Spleen (tissue), 11 donors: Measurements from ENCODE around the gene ELMO3. TPM values are rescaled to one million over a fixed set of nuclear protein-coding genes. Genes with fewer than 3 reads are reported as not detected.

Experiments used
- DNase-seq: peaks from one replicate; pipeline ENCODE4 v3.0.0-alpha.2; 2020
- H3K27ac ChIP-seq, 8 donors: fragments of 200-600 bp; sonication (generic) in 7 of 8; 1 replicate in 4 of 8; 2 replicates in 4 of 8; pipeline versions ENCODE4 v1.5.0 to v1.8.0; 2016 to 2021; ENCODE audit warnings: inconsistent platforms in 4 of 8, mild to moderate bottlenecking in 4 of 8, moderate library complexity in 1 of 8
- H3K27me3 ChIP-seq, 7 donors: fragments of 200-600 bp; sonication (generic) in 6 of 7; replicated peaks in 1 of 7; 1 replicate in 4 of 7; 2 replicates in 3 of 7; pipeline versions ENCODE4 v1.5.0 to v1.8.0; 2016 to 2021; ENCODE audit warnings: inconsistent platforms in 3 of 7, mild to moderate bottlenecking in 1 of 7
- H3K36me3 ChIP-seq, 6 donors: fragments of 200-600 bp; sonication (generic) in 5 of 6; 1 replicate in 4 of 6; 2 replicates in 2 of 6; pipeline versions ENCODE4 v1.5.0 to v1.8.0; 2016 to 2021; ENCODE audit warnings: inconsistent platforms in 2 of 6
- H3K4me1 ChIP-seq, 6 donors: fragments of 200-600 bp; sonication (generic) in 5 of 6; 1 replicate in 3 of 6; 2 replicates in 3 of 6; pipeline versions ENCODE4 v1.5.0 to v1.8.0; 2016 to 2021; ENCODE audit warnings: inconsistent platforms in 3 of 6
- H3K4me3 ChIP-seq, 8 donors: fragments of 200-600 bp; sonication (generic) in 7 of 8; 1 replicate in 4 of 8; 2 replicates in 4 of 8; pipeline versions ENCODE4 v1.5.0 to v1.8.0; 2016 to 2021; ENCODE audit warnings: inconsistent platforms in 4 of 8, mild to moderate bottlenecking in 4 of 8, moderate library complexity in 2 of 8
- H3K9me3 ChIP-seq, 8 donors: fragments of 200-600 bp; sonication (generic) in 7 of 8; 1 replicate in 4 of 8; 2 replicates in 4 of 8; pipeline versions ENCODE4 v1.5.0 to v1.8.0; 2016 to 2021; ENCODE audit warnings: inconsistent platforms in 4 of 8
- CTCF ChIP-seq, 11 experiments: fragments of 200-600 bp in 7 of 11; fragments of 450-650 bp in 4 of 11; sonication (generic) in 4 of 11; IDR thresholded peaks in 8 of 11; conservative IDR thresholded peaks in 3 of 11; 1 replicate in 7 of 11; 2 replicates in 4 of 11; pipeline versions ENCODE4 v1.4.0 to v1.8.0; 2016 to 2021; ENCODE audit warnings: antibody characterized with exemption in 11 of 11, inconsistent platforms in 4 of 11, mild to moderate bottlenecking in 1 of 11
- POLR2A ChIP-seq, 3 donors: fragments of 450-650 bp; IDR thresholded peaks; one replicate each; pipeline ENCODE4 v1.5.1; 2017; ENCODE audit warnings: antibody characterized with exemption in 3 of 3, mild to moderate bottlenecking in 1 of 3
- POLR2AphosphoS5 ChIP-seq, 3 donors: sonication (generic); formaldehyde crosslinking; IDR thresholded peaks; one replicate each; pipeline ENCODE4 v1.5.1; 2017; ENCODE audit warnings: antibody characterized with exemption in 3 of 3
- WGBS, 5 donors: extraction: QIAGEN DNeasy Blood & Tissue Kit in 3 of 5; methylation state at CpG; one replicate each; pipeline versions ENCODE4 v1.1.5 to v1.1.7; 2013 to 2018; 5-methylcytosine and 5-hydroxymethylcytosine counted together
- intact Hi-C: fragments of 100-400 bp; cut with DNase I; formaldehyde crosslinking; loops from one replicate; pipeline ENCODE4 v1.15.0; 2023; ENCODE audit warnings: low total_unique reads
- polyA plus RNA-seq, 3 donors: library from polyadenylated mRNA; stranded (reverse); fragments of 200-250 nt; gene quantifications; one replicate each; pipeline ENCODE4 v1.2.1, GENCODE V29; 2013
- total RNA-seq, 7 donors: library from RNA; depleted of rRNA in 3 of 7; stranded (reverse); fragments of >200 nt in 3 of 7; fragmentation: NEBNext Ultra II Directional in 4 of 7; extraction: Animal tissue kit (Norgen Biotek cat#: 25700) in 4 of 7; gene quantifications; one replicate each; pipeline versions ENCODE4 v1.1.0 to v1.2.1, GENCODE V29; 2016 to 2021
- donor health status: healthy with polysubstance abuse.
- donor health status: DM: no; HTN: no; CAD: no; lungs with moderate emphysema.
- donor health status: DM: no; HTN: no; CAD: no.
- donor health status: Bipolar disorder and iron deficiency.
- donor health status: healthy.
- donor health status: DM: no; HTN: no; CAD: no.
- donor health status: DM: yes; HTN: yes; CAD: no.

The ELMO3 gene
- total and polyA plus RNA-seq, 10 donors, result 2.8 to 8.7 (median 4.0) TPM

- intact Hi-C loops, result no loop called here
- DNase-seq, result peak; percentile 42
- Histone ChIP-seq H3K4me3 (no peak overlapping the region), H3K36me3 (peaks cover 3 to 86% (median 60%) of the 10 kb centered on the region in 6 donors), H3K27me3 (no peaks in the 10 kb centered on the region), H3K4me1 (peaks cover 30 to 82% (median 57%) of the 10 kb centered on the region in 6 donors), H3K27ac (peak overlapping the region in 4 of 8 donors; percentile 92 to 96 (median 94)), H3K9me3 (no peaks in the 10 kb centered on the region)
- WGBS, 5 donors, result 90 to 97% (median 93%) methylated on average over 8 to 9 of the region's 9 CpGs
- TF ChIP-seq POLR2A (IDR thresholded peaks at IDR 0.05) (no peak), POLR2AphosphoS5 (IDR thresholded peaks at IDR 0.05) (peak in 1 of 3 donors; percentile 10), CTCF (IDR thresholded peaks at IDR 0.05 in 8 of 11, conservative IDR thresholded peaks at IDR 0.05 in 3 of 11) (no peak)
Measured at GRCh38 chr16:67238806-67239470, 40.0 kb downstream of the ELMO3 start.

GRCh38 chr16:67240506-67240905 lies 41.6 kb downstream of the ELMO3 start:
- intact Hi-C loops, result no loop called here
- Histone ChIP-seq H3K4me3 (peak overlapping the region in 1 of 8 donors; percentile 24), H3K27me3 (no peaks in the 10 kb centered on the region), H3K4me1 (peaks cover 45 to 97% (median 72%) of the 10 kb centered on the region in 6 donors), H3K9me3 (no peaks in the 10 kb centered on the region), H3K27ac (peak overlapping the region in 7 of 8 donors; percentile 58 to 96 (median 92)), H3K36me3 (peaks cover 3 to 75% (median 45%) of the 10 kb centered on the region in 6 donors)
- WGBS, 5 donors, result 55 to 87% (median 77%) methylated on average over 4 of the region's 4 CpGs
- TF ChIP-seq POLR2AphosphoS5 (IDR thresholded peaks at IDR 0.05) (peak in 1 of 3 donors; percentile 4), CTCF (IDR thresholded peaks at IDR 0.05 in 8 of 11, conservative IDR thresholded peaks at IDR 0.05 in 3 of 11) (no peak), POLR2A (IDR thresholded peaks at IDR 0.05) (no peak)
- peak; percentile 46 for DNase-seq

- DNase-seq, result peak; percentile 83
- Histone ChIP-seq H3K27ac (peak overlapping the region; percentile 27 to 96 (median 92)), H3K4me3 (peak overlapping the region in 1 of 8 donors; percentile 24), H3K4me1 (peaks cover 50 to 100% (median 79%) of the 10 kb centered on the region in 6 donors), H3K36me3 (peaks cover 3 to 68% (median 38%) of the 10 kb centered on the region in 6 donors), H3K27me3 (no peaks in the 10 kb centered on the region), H3K9me3 (no peaks in the 10 kb centered on the region)
- 59 to 68% (median 66%) methylated on average over 10 of the region's 10 CpGs for WGBS, 5 donors
- TF ChIP-seq CTCF (IDR thresholded peaks at IDR 0.05 in 8 of 11, conservative IDR thresholded peaks at IDR 0.05 in 3 of 11) (no peak), POLR2AphosphoS5 (IDR thresholded peaks at IDR 0.05) (peak; percentile 43 to 66 (median 57)), POLR2A (IDR thresholded peaks at IDR 0.05) (no peak)
- intact Hi-C loops, result no loop called here
Measured at GRCh38 chr16:67241008-67241900, 42.3 kb downstream of the ELMO3 start.
